Measurements from ENCODE around the gene FBXW5.
A peak's percentile ranks its signal among the peaks of the same experiment; 100 is the strongest.

The FBXW5 gene

DNA sequence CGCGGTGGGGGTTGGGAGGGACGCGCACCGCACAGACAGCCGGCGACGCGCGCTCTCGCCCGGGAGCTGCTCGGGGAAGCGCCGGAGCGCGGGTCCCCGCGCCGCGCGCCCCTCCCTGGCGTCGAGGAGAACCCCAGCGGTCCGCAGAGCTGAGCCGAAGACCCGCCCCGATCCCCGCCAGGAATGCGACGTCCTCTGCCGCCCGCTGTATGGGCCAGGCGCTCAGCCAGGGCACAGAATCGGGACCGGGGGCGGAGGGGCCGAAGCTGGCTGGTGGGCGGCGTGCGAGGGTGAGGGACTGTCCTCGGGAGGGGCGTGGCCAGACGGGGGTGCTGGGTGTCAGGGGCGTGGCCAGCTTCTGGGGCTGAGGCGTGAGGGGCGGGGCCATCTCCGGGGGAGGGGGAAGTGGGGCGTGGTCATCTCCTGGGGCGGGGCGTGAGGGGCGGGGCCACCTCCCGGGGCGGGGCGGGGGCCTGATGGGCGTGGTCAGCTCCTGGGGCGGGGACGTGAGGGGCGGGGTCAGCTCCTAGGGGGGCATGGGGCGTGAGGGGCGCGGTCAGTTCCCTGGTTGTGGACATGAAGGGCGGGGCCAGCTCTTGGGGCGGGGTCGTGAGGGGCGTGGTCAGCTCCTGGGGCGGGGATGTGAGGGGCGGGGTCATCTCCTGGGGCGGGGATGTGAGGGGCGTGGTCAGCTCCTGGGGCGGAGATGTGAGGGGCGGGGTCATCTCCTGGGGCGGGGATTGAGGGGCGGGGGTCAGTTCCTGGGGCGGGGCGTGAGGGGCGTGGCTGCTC is 33.7 kb upstream of the FBXW5 start:
- peak; percentile 80 for DNase-seq

DNA sequence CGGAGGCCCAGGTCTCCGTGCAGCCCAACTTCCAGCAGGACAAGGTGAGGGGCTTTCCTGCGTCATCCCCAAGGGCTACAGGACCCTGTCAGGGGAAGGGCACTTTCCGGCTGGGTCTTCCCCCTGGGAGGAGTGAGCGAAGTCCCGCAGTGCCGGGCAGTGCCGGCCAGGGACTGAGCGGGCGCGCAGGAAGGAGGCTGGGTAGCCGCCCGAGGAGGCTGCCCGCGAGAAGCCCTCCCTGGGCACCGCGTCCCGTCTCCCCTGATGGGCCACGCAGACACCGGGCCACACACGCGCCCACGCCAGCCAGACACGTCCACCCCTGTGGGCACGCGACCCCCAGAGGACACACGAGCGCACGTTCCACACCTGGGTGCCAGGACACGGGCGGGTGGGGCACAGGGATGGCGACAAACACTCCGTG is 33.1 kb upstream of the FBXW5 start:
- DNase-seq: no peak

DNA sequence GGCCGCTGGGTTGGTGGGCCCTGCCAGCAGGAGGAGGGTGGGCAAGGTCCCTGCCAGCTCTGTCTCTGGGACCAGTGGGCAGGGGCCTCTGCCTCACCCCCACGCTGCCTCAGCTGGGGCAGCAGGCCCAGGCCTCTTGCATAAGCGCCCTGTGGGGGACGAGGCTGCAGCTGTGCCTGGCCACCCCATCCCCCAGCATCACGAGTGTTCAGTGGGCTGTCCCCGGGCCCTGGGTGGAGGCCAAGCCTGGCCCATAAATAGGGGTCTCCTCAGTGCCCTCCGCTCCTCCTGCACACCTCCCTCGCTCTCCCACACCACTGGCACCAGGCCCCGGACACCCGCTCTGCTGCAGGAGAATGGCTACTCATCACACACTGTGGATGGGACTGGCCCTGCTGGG is 32.7 kb upstream of the FBXW5 start, which contains the start of gene PTGDS:
TSS of gene PTGDS (plus strand) at position 282 of the 400 bp plus-strand sequence. CDS start at position 357, 75 bp downstream.
- no peak for DNase-seq

DNA sequence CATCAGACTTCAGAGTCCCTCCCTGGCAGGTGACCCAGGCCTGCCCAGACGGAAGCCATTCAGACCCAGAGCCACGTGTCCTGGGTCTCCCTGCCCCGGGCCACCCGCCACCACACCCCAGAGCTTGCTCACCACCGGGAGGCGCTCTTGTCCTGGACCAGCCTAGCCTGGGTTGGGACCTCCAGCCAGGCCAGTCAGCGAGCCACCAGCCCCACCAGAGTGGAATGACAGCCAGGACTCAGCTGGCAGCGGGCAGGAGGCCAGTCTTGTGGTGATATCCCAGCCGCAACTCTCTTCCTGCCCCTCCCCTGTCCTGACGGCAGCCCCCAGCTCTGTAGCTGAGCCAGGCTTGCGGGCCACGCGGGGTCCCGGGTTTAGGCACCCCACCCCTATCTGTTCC is 31.1 kb upstream of the FBXW5 start:
- DNase-seq: no peak

DNA sequence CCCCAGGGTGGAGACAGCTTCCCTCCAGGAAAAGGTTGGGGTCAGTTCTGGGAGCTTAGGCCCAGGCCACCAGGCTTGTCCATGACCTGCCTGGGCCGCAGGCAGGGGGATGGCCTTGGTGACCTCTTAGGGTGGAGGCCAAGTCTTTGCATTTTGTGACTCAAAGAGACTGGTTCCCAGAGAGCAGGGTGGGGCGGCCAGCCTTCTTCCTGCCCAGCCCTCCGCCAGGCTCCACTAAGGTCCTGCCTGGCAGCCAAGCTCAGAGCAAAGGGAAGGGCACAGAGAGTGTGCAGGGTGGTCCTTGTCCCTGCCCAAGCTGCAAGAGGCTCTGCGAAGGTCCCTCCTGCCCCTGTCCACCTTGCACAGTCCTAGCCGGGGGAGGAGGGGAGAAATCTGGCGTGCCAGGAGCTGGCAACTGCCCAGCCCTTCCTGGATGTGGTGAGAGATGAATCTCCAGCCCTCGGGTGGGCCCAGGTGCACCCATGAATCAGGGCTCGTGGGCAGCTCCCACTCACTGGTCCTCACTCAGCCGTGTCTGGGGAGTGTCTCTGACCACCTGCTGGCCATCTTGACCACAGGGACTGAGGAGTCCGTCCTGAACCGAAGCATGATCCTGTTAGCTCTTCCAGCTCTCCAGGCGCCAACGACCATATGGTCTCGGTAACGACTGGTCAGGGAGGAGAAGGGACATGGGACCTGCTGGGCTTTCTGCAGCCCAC is 30.4 kb upstream of the FBXW5 start:
- no peak for DNase-seq

DNA sequence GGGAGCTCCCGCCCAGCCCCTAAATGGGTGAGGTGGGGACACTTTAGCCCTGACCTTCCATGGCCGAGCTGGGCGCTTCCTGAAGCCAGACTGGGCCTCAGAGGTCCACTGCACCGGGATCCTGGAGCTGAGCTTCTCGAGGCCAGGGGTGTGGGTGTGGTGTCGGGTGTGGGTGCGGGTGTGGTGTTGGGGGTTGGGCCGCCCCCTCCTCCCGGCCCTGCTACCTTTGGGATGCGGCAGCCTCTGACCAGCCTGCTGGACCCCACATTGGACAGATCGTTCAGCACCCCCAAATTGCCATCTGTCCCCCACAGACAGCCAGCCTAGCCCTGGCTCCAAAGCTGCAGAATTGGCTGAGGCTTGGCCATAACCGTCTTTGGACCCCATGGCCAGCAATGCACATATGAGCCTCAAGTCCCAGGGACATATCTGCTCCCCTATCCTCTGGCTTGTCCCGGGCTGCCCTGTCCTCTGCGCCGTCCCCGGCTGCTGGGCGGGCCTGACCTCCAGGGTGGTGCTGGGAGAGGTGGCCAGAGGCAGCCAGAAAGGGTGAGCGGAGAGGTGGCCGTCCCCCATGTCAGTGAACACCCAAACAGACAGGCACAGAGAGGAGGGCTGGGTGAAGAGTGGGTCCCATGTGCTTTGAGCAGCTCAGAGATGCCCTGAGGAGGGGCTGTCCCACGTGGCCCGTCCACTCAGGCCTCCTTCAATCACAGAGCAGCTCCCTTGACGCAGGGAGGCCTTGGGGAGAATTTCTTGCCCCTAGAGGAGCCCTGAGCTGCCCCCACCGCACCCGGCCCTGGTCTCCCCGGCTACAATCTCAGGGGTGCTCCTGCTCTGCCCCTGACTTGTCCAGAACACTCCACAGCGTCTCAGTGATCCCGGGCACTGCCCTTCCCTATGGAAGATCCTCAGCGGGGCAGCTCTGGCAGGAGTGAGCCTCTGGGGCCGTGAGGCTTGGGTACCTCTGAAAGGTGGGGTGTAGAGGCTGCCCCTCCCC is 29.4 kb upstream of the FBXW5 start:
- DNase-seq: no peak

DNA sequence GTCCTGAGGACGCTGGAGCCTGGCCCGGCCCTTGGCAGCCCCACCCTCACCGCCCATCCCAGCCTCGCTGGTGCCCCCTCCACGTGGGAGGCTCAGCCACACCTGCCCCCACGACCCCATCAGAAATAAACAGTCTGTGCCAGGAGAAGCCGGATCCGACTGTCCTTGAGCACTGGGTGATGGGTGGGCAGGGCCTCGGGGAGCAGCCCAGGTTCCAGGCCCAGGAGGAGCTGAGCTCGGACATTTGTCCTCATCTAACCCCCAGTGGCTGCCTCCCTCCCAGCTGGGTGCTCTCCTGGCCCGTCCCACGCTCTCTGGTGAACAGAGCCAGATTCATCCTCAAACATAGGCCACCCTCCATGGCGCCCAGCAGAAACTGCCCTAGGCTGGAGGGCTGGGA is 28.2 kb upstream of the FBXW5 start:
- DNase-seq: no peak

DNA sequence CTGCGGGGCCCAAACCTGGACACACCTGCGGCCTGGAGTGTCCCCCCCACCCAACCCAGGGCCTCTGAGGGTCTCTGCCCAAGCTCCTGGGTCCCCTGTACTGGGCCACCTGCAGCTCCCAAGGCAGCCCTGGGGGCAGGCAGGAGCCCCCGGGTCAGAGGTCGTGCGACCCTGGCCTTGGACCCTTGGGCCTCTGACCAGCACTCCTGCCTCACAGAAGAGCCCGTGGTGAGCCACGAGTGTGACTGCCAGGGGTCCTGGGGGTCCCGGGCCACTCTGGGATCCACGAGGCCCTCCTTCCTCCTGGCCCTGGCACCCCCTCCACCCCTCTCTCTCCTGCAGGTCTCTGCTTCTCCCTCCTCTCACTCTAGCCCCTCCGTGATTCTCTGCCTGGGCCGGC is 27.8 kb upstream of the FBXW5 start:
- DNase-seq: no peak

DNA sequence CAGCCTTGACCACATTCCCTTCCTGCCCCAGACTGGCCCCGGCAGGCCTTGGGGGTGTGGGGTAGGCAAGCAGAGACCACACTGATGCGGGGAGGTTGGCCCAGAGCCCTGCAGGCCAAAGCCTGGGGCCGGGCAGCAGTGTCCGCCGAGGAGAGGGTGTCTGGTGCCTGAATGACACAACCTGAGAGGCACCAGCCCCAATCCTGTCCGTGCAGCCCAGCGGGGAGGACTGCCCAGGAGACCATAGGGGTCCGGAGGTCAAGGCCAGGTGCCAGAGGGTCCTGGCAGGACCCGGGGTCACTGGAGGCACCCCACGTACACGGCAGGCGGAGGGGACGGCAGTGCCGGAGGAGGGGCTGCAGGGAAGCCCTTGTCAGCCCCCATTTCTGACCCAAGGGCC is 27.2 kb upstream of the FBXW5 start:
- DNase-seq: no peak

DNA sequence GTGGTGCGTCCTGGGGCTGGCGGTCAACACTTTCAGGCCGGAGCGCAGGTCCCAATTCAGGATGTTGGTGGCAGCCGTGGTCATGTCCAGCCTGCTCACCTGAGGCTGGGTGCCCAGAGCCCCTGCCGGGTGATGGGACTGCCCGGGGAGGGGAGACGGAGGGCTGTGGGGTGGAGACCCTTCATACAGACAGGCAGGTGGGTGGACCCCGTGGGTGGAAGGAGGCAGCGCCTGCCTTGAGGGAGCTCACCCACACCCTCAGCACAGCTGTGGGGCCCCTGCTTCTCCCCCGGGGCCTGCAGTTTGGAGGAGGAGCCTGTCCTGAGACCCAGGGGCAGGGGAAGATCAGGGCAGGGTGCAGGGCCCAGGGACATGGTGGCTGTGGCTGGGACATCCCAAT is 25.8 kb upstream of the FBXW5 start:
- no peak for DNase-seq

DNA sequence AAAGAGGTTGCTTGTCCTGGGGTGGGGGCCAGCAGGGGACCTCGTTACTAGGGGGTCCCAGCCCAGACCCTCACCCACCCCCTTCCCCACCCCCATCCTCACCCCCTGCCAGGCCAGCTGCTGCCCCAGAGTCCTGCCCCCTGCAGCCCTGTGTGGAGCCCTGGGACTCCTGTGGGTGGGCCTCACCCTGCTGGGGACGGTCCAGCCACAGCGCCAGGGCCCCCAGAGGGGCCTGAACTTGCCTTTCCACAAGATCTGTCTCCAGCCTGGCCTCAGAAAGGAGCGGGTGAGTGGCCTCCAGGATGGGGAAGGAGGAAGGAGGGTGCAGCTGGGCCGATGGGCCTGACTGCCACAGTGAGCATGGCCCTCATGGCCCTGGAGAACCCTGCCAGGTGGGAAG is 25.2 kb upstream of the FBXW5 start:
- no peak for DNase-seq

DNA sequence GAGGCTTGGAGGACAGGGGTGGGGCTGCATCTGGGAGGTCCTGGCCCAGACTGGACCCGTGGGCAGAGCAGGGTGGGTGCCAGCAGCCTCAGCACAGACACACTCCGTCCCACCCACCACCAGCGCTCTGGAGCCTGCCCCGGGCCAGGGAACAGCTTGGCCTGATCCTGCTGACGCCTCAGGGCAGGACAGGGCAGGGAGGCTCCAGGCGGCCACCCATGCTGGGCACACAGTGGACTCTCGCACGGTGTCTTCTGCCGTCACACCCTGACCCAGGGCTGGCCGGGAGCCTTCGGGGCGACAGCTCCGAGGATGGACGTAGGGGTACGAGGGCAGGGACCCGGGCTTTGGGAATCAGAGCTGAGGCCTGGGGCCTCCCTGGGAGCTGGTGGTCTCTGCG is 24.6 kb upstream of the FBXW5 start:
- no peak for DNase-seq

DNA sequence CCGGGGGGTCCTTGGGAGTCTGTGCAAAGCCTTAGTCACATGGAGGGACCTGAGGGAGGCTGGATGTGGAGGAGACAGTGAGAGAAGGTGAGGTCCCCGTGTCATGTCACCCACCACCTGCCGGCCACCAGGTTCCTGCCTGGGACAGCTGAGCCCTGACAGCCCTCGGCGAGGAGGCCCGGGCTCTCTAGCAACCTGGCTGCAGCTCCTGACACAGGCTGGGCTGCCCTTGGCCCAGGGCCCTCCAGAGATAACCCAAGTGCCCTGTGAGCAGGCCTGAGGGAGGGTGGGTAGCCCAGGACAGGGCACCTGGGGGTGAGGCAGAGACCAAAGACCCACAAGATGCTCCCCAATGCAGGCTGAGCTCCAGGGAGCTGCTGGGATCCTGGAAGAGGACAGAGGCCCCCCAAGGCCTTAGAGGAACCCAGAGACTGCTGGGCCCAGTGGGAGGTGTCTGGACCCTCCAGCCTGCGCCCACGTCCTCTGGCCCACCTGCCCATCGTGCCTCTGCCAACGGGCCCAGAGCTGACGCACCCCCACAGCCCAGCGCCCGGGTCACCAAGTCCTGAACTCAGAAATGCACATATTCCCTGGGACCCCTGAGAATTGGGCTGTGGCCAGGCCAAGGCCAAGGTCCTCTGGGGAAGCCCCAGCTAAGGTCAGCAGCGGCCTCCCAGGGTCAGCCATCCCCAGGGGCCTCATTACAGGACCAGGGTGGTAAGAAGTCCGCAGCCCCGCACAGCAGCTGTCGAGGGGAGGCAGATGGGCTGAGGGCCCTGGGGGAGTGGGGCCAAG is 24.0 kb upstream of the FBXW5 start:
- no peak for DNase-seq

DNA sequence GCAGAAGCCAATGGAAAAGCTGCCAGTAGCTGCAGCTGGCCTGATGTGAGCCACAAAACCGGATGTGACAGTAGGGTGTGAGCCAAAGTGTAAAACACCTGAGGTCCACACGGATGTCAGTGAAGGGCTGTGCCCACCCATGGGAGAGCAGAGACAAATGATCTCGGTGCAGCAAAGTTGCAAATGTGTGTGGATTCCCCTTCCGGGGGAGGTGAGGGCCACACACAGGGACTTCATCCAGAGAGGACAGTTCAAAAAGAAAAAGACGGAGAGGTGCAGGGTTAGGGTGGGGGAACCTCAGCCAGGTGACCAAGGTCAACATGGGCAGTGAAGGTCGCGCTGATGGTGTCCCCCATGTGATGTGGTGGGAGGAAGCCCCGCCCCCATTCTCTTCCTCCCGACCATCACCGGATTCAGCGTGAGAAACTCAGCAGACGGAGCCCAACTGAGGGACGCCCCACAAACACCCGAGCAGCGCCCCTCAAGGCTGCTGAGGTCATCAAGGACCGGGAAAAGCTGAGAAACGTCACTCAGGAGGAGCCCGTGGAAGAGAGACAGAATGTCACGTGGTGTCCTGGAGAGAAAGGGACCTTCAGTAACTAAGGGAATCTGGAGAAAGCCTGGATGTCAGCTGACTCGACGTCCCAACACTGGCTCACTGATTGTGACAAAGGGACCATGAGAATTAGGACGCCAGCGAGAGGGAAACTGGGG is 21.4 kb upstream of the FBXW5 start:
- DNase-seq: no peak

DNA sequence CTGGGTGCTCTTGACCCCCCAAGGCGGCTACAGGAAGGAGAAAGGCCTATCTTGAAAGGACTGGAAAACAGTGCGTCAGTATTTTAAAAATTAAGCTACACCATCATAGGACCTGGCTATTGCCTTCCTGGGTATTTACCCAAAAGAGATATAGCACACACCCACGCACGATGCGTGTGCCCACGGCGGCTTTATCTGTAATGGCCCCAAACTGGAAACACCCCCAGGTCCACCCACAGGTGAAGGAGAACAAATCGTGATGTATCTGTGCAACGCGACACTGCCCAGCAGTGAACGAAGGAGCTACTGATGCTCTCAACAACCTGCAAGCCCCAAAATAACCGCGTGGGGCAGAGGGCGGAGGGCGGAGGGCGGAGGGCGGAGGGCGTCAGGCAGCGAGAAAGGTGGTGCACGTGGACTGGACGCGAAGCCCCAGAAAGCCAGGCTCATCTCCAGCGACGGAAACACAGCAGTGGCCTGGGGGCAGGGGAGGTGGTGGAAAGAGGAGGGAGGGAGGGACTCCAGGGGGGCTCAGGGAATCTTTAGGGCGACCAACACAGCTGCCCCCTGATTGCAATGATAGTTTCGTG is 20.4 kb upstream of the FBXW5 start:
- DNase-seq: no peak

DNA sequence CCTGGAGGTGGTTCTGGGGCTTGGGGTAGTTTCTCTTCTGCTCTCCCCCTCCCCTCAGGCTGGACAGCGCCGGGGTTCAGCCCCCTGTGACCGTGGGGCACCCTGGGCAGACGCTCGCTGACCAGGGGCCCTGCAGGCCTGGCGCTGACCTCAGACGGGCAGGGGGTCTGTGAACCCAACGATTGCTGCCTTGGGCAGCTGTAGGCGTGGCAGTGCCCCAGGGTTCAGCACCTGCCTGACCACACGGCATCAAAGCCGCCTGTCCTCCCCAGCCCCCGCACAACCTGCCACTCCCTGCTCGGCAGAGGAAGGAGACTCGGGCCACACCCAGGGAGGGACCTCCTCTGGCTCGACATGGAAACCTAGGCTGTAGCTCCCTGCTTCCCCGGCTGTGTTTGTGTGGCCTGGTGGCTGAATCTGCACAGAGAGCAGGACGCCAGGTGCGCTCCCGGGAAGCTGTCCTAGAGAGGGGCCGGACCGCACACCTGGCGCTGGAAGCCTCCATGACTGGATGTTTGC is 19.7 kb upstream of the FBXW5 start:
- DNase-seq: no peak

DNA sequence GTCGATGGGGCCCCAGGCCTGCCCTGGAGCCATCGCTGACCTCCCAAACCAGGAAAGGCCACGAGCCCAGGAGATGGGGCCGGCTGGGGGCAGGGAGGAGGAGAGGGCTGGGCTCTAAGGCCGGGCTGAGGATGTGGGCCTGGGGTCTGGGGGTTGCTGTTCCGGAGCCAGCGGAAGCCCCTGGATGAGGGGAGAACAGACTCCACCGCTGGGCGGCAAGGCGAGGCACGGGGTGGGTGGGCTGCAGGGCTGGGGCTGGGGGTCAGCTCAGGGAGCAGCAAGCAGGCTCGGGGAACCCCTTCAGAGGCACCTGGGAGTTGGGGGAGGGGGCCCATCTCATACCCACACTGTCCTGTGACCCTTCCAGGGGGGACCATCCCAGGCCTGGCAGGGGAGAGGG is 19.2 kb upstream of the FBXW5 start:
- no peak for DNase-seq

DNA sequence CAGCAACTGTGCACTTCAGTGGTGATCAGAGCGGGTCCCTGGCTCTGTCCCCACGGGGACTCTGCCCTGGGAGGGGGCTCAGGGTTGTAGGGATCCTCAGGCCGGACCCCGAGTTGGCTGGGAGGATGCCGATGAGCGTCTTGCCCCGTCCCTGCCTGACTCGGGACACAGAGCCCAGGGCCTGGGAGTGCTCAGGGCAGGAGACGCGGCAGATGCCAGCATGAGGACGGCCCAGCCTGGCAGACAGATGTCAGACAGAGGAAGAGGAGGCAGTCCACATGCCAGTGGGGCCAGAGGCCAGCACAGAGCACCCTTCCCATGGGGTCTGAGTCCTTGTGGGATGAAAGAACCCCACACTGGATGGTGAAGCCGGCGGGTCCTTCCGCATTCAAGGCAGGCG is 18.8 kb upstream of the FBXW5 start:
- DNase-seq: no peak

DNA sequence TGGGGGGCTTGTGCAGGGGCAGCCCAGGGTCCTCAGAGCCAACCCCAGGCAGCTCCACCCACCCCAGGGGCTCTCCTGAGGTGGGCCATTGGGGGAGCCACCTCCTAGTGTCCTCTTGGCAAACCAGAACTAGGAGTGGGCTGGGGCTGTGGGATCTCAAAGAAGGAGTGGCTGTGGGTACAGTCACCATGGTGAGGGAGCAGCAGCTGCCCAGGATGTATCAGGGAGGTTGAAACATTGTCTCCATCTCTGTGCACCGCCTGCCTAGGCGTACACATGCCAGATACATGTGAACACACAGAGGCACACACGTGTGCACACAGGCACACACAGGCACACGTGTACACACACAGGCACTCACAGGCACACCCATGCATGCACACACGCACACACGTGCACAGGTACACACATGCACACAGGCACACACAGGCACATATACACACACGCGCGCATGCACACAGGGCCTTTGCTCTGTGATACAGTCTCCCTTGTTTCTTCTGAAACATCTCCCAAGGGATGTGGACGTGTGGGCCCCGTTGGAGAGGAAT is 18.2 kb upstream of the FBXW5 start:
- DNase-seq: no peak

DNA sequence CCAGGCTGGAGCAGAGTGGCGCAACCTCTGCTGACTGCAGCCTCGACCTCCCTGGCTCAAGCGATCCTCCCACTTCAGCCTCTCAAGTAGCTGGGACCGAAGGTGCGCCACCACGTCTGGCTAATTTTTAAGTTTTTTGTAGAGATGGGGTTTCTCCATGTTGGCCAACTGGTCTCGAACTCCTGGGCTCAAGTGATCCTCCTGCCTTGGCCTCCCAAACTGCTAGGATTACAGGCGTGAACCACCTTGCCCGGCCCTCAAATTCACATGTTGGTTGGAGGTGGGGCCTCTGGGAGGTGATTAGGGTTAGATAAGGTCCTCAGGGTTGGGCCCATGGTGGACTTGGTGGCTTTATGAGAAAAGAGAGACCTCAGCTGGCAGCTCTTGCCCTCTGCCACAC is 17.6 kb upstream of the FBXW5 start:
- no peak for DNase-seq

All from NCI-H1048 (cell line).